GM19395 (cell line): ENCODE measurements around the gene TTYH1.
"Not testable (repeated sequence)": the region's sequence is repeated elsewhere in the genome, so short reads cannot be mapped to it uniquely, and the experiment has no call there.

Experiments
- ATAC-seq: cut with Tn5 transposase; IDR thresholded peaks from one replicate; pipeline ENCODE4 v1.9.1; 2021; ENCODE audit warnings: mild to moderate bottlenecking, moderate library complexity; ENCODE audit not compliant: unreplicated experiment

TTYH1 gene

GRCh38 chr19:54458648-54459281 lies 43.5 kb downstream of the TTYH1 start:
- ATAC-seq, result no peak

GRCh38 chr19:54459282-54460229 lies 44.3 kb downstream of the TTYH1 start:
- ATAC-seq, result no peak

GRCh38 chr19:54460230-54461005 lies 45.2 kb downstream of the TTYH1 start:
- ATAC-seq, result no peak

GRCh38 chr19:54461210-54461609 lies 45.9 kb downstream of the TTYH1 start:
- no peak for ATAC-seq

GRCh38 chr19:54461613-54462012 lies 46.3 kb downstream of the TTYH1 start:
- no peak for ATAC-seq

- ATAC-seq, result no peak
Observed at GRCh38 chr19:54462047-54462654, 46.9 kb downstream of the TTYH1 start.

GRCh38 chr19:54462655-54463530 lies 47.6 kb downstream of the TTYH1 start:
- peak; percentile 13 for ATAC-seq

GRCh38 chr19:54463531-54464043 lies 48.3 kb downstream of the TTYH1 start, which contains the start of gene LENG9:
LENG9 (minus strand) TSS chr19:54463778; CDS start chr19:54463526, 252 bp downstream.
- peak; percentile 61 for ATAC-seq

- ATAC-seq, result peak; percentile 58
Observed at GRCh38 chr19:54464044-54464629, 48.9 kb downstream of the TTYH1 start.

GRCh38 chr19:54464630-54465425 lies 49.6 kb downstream of the TTYH1 start:
- peak; percentile 48 for ATAC-seq

GRCh38 chr19:54465426-54466109 lies 50.3 kb downstream of the TTYH1 start:
- ATAC-seq, result no peak

GRCh38 chr19:54466110-54466480 lies 50.8 kb downstream of the TTYH1 start:
- ATAC-seq, result not testable (repeated sequence)

GRCh38 chr19:54469496-54469934 lies 54.3 kb downstream of the TTYH1 start:
- ATAC-seq, result no peak

- no peak for ATAC-seq
Observed at GRCh38 chr19:54470276-54470887, 55.1 kb downstream of the TTYH1 start.

- no peak for ATAC-seq
Observed at GRCh38 chr19:54470991-54471782, 55.9 kb downstream of the TTYH1 start.

GRCh38 chr19:54473071-54473891 lies 58.0 kb downstream of the TTYH1 start, which contains the start of gene CDC42EP5:
CDC42EP5 (minus strand) TSS chr19:54473296; CDS start chr19:54465547, 7,749 bp downstream.
- no peak for ATAC-seq
